Measurements from ENCODE around the gene SNX9. TPM values are rescaled to one million over a fixed set of nuclear protein-coding genes. Genes with fewer than 3 reads are reported as not detected.
A peak's percentile ranks its signal among the peaks of the same experiment; 100 is the strongest.

SNX9 gene
- total RNA-seq, 1 experiment from 2014 or later, result 24.8 TPM

GRCh38 chr6:157982102-157982562, 159.1 kb downstream of the SNX9 start:
- Histone ChIP-seq H3K4me1 (ENCODE audit: insufficient read depth, low read length, poor library complexity, severe bottlenecking) (peaks cover 17% of the 10 kb centered on the region), H3K9me3 (ENCODE audit: low read depth, low read length, poor library complexity, severe bottlenecking) (no peaks in the 10 kb centered on the region), H3K27ac (ENCODE audit: low read depth, low read length, poor library complexity, severe bottlenecking) (peak overlapping the region; percentile 90), H3K4me3 (ENCODE audit: low read depth, low read length, poor library complexity, severe bottlenecking) (peak overlapping the region; percentile 94), H3K27me3 (replicated peaks; ENCODE audit: insufficient read depth, low read depth, low read length, poor library complexity) (no peaks in the 10 kb centered on the region), H3K36me3 (ENCODE audit: insufficient read depth, low read length, poor library complexity, severe bottlenecking) (no peaks in the 10 kb centered on the region)
- BruUV-seq (replicated peaks), result no TSS peak
- DNase-seq (ENCODE audit: low spot score), result peak; percentile 30
- intact Hi-C loops (cut with micrococcal nuclease; ENCODE audit: unreplicated experiment), result loop anchor here (5.0 kb wide), 1 partner anchor 45 kb away; no protein-coding TSS in a partner anchor
- POLR2A ChIA-PET (ENCODE audit: low non-redundant PET), result no interaction called here
- CTCF ChIA-PET, result interaction anchor here (0.5 to 1.2 kb wide), 3 partner anchors 43 to 94 kb away, joined by 3 to 5 read pairs (median 3); no protein-coding TSS in a partner anchor
- TF ChIP-seq EZH2 (IDR thresholded peaks at IDR 0.05; ENCODE audit: borderline replicate concordance, low read depth, low read length, poor library complexity, severe bottlenecking), result no peak
- no peak for TF ChIP-seq CTCF (conservative IDR thresholded peaks at IDR 0.05; ENCODE audit: low read depth, low read length)

GRCh38 chr6:157982563-157983405, 159.7 kb downstream of the SNX9 start:
- peak overlapping the region; percentile 90 for H3K27ac ChIP-seq (ENCODE audit: low read depth, low read length, poor library complexity, severe bottlenecking)
- no TSS peak for BruUV-seq (replicated peaks)
- intact Hi-C loops (cut with micrococcal nuclease; ENCODE audit: unreplicated experiment), result loop anchor here (5.0 kb wide), 1 partner anchor 45 kb away; no protein-coding TSS in a partner anchor

More at GRCh38 chr6:157982563-157983405, 159.7 kb downstream of the SNX9 start:
- no peaks in the 10 kb centered on the region for H3K27me3 ChIP-seq (replicated peaks; ENCODE audit: insufficient read depth, low read depth, low read length, poor library complexity)
- no peak for DNase-seq (ENCODE audit: low spot score)
- H3K4me1 ChIP-seq (ENCODE audit: insufficient read depth, low read length, poor library complexity, severe bottlenecking), result peaks cover 17% of the 10 kb centered on the region
- no peaks in the 10 kb centered on the region for H3K36me3 ChIP-seq (ENCODE audit: insufficient read depth, low read length, poor library complexity, severe bottlenecking)
- CTCF ChIA-PET, result interaction anchor here (0.5 to 0.7 kb wide), 2 partner anchors 44 to 1128 kb away, joined by 3 read pairs; no protein-coding TSS in a partner anchor
- POLR2A ChIA-PET (ENCODE audit: low non-redundant PET), result no interaction called here
- no peaks in the 10 kb centered on the region for H3K9me3 ChIP-seq (ENCODE audit: low read depth, low read length, poor library complexity, severe bottlenecking)
- no peak for TF ChIP-seq CTCF (conservative IDR thresholded peaks at IDR 0.05; ENCODE audit: low read depth, low read length)
- TF ChIP-seq EZH2 (IDR thresholded peaks at IDR 0.05; ENCODE audit: borderline replicate concordance, low read depth, low read length, poor library complexity, severe bottlenecking), result no peak
- H3K4me3 ChIP-seq (ENCODE audit: low read depth, low read length, poor library complexity, severe bottlenecking), result peak overlapping the region; percentile 94
